HEK293 (cell line): ENCODE data around the gene EEF1AKMT4.

Experiments used
- CTCF ChIA-PET: fragments of 350-600 bp; formaldehyde crosslinking; extraction: SDS; loops from one replicate; lab custom pipeline; 2021; ENCODE audit warnings: antibody characterized with exemption; lab: Yijun Ruan, JAX
- POLR2A ChIA-PET: fragments of 300-600 bp; formaldehyde crosslinking; extraction: SDS; loops from one replicate; lab custom pipeline; 2020; ENCODE audit warnings: antibody characterized with exemption, inconsistent platforms; lab: Yijun Ruan, JAX
- H3K27ac ChIP-seq: fragments of 200-500 bp; sonication (Bioruptor generic); 2 replicates; pipeline ENCODE4 v1.5.1; 2014; ENCODE audit warnings: low read depth, low read length, control low read depth, inconsistent platforms; ENCODE audit errors: extremely low read depth
- H3K36me3 ChIP-seq, 2 experiments: fragments of 200-500 bp in 1 of 2; sonication (Bioruptor generic) in 1 of 2; 1 replicate in 1 of 2; 2 replicates in 1 of 2; pipeline ENCODE4 v1.5.1; 2014 to 2017; ENCODE audit warnings: inconsistent platforms in 2 of 2, low read length in 2 of 2; ENCODE audit not compliant: control insufficient read depth in 2 of 2, insufficient read depth in 1 of 2
- H3K4me1 ChIP-seq: fragments of 200-500 bp; sonication (Bioruptor generic); 2 replicates; pipeline ENCODE4 v1.5.1; 2014; ENCODE audit warnings: mild to moderate bottlenecking, low read length, inconsistent platforms; ENCODE audit not compliant: control insufficient read depth, insufficient read depth
- H3K4me3 ChIP-seq: 2 replicates; pipeline ENCODE4 v1.5.1; 2011; ENCODE audit warnings: low read depth, mild to moderate bottlenecking, control low read depth, low read length, moderate library complexity
- H3K9me3 ChIP-seq: fragments of 200-500 bp; sonication (Bioruptor generic); 2 replicates; pipeline ENCODE4 v1.5.1; 2014; ENCODE audit warnings: low read depth, low read length, inconsistent platforms; ENCODE audit not compliant: control insufficient read depth, insufficient read depth
- BCL11A ChIP-seq: fragments of 450-650 bp; formaldehyde crosslinking; IDR thresholded peaks from 2 replicates; pipeline ENCODE4 v1.5.1; 2016; ENCODE audit warnings: low read depth, missing biosample characterization, missing genetic modification characterization
- GLI4 ChIP-seq: fragments of 450-650 bp; formaldehyde crosslinking; IDR thresholded peaks from 2 replicates; pipeline ENCODE4 v1.5.1; 2016; ENCODE audit warnings: missing biosample characterization, missing genetic modification characterization
- IKZF3 ChIP-seq: fragments of 450-650 bp; IDR thresholded peaks from 2 replicates; pipeline ENCODE4 v1.5.0; 2018; ENCODE audit warnings: missing biosample characterization, mild to moderate bottlenecking, missing genetic modification characterization, moderate library complexity
- KLF1 ChIP-seq: fragments of 450-650 bp; formaldehyde crosslinking; IDR thresholded peaks from 2 replicates; pipeline ENCODE4 v1.5.1; 2016; ENCODE audit warnings: missing biosample characterization, missing genetic modification characterization
- OSR2 ChIP-seq: fragments of 450-650 bp; formaldehyde crosslinking; IDR thresholded peaks from 2 replicates; pipeline ENCODE4 v1.5.1; 2016; ENCODE audit warnings: missing biosample characterization, missing genetic modification characterization
- OVOL3 ChIP-seq: fragments of 450-650 bp; formaldehyde crosslinking; IDR thresholded peaks from 2 replicates; pipeline ENCODE4 v1.5.1; 2016; ENCODE audit warnings: missing biosample characterization, missing genetic modification characterization
- PRDM4 ChIP-seq: fragments of 450-650 bp; formaldehyde crosslinking; IDR thresholded peaks from 2 replicates; pipeline ENCODE4 v1.5.1; 2017; ENCODE audit warnings: missing biosample characterization, missing genetic modification characterization
- YY2 ChIP-seq: fragments of 450-650 bp; formaldehyde crosslinking; IDR thresholded peaks from 2 replicates; pipeline ENCODE4 v1.5.1; 2016; ENCODE audit warnings: missing biosample characterization, missing genetic modification characterization
- ZBTB8A ChIP-seq: fragments of 450-650 bp; formaldehyde crosslinking; IDR thresholded peaks from 2 replicates; pipeline ENCODE4 v1.5.1; 2016; ENCODE audit warnings: missing biosample characterization, missing genetic modification characterization
- ZFP69B ChIP-seq: fragments of 450-650 bp; formaldehyde crosslinking; IDR thresholded peaks from 2 replicates; pipeline ENCODE4 v1.5.1; 2016; ENCODE audit warnings: missing biosample characterization, missing genetic modification characterization
- ZNF133 ChIP-seq: fragments of 450-650 bp; formaldehyde crosslinking; IDR thresholded peaks from 2 replicates; pipeline ENCODE4 v1.5.1; 2016; ENCODE audit warnings: missing biosample characterization, missing genetic modification characterization
- ZNF169 ChIP-seq: fragments of 450-650 bp; formaldehyde crosslinking; IDR thresholded peaks from 2 replicates; pipeline ENCODE4 v1.5.1; 2016; ENCODE audit warnings: missing biosample characterization, missing genetic modification characterization
- ZNF174 ChIP-seq: fragments of 450-650 bp; formaldehyde crosslinking; IDR thresholded peaks from 2 replicates; pipeline ENCODE4 v1.5.0; 2017; ENCODE audit warnings: missing biosample characterization, mild to moderate bottlenecking, missing genetic modification characterization
- ZNF341 ChIP-seq: fragments of 450-650 bp; formaldehyde crosslinking; IDR thresholded peaks from 2 replicates; pipeline ENCODE4; 2016; ENCODE audit warnings: low read depth, missing biosample characterization, missing genetic modification characterization
- ZNF394 ChIP-seq: fragments of 450-650 bp; formaldehyde crosslinking; IDR thresholded peaks from 2 replicates; pipeline ENCODE4 v1.5.1; 2016; ENCODE audit warnings: missing biosample characterization, missing genetic modification characterization, mild to moderate bottlenecking, moderate library complexity, borderline replicate concordance
- ZNF404 ChIP-seq: fragments of 450-650 bp; formaldehyde crosslinking; IDR thresholded peaks from 2 replicates; pipeline ENCODE4 v1.5.1; 2017; ENCODE audit warnings: missing biosample characterization, missing genetic modification characterization
- ZNF48 ChIP-seq: fragments of 450-650 bp; formaldehyde crosslinking; IDR thresholded peaks from 2 replicates; pipeline ENCODE4 v1.5.1; 2016; ENCODE audit warnings: missing biosample characterization, missing genetic modification characterization
- ZNF501 ChIP-seq: fragments of 450-650 bp; formaldehyde crosslinking; IDR thresholded peaks from 2 replicates; pipeline ENCODE4 v1.5.1; 2016; ENCODE audit warnings: missing biosample characterization, missing genetic modification characterization
- ZNF530 ChIP-seq: fragments of 450-650 bp; formaldehyde crosslinking; IDR thresholded peaks from 2 replicates; pipeline ENCODE4 v1.5.1; 2016; ENCODE audit warnings: low read depth, missing biosample characterization, missing genetic modification characterization
- ZNF629 ChIP-seq: fragments of 450-650 bp; formaldehyde crosslinking; IDR thresholded peaks from 2 replicates; pipeline ENCODE4 v1.5.1; 2017; ENCODE audit warnings: missing biosample characterization, missing genetic modification characterization
- ZNF837 ChIP-seq: fragments of 450-650 bp; formaldehyde crosslinking; IDR thresholded peaks from 2 replicates; pipeline ENCODE4 v1.5.1; 2016; ENCODE audit warnings: missing biosample characterization, missing genetic modification characterization
- ZNF843 ChIP-seq: fragments of 450-650 bp; formaldehyde crosslinking; IDR thresholded peaks from 2 replicates; pipeline ENCODE4 v1.5.1; 2016; ENCODE audit warnings: missing biosample characterization, missing genetic modification characterization
- ZSCAN23 ChIP-seq: fragments of 450-650 bp; formaldehyde crosslinking; IDR thresholded peaks from 2 replicates; pipeline ENCODE4 v1.5.1; 2016; ENCODE audit warnings: missing biosample characterization, missing genetic modification characterization

EEF1AKMT4 gene

GRCh38 chr3:184257083-184257915 lies 7.8 kb downstream of the EEF1AKMT4 start:
- peaks cover 0 to 6% of the 10 kb centered on the region in 2 experiments; a peak in 1 of 3 replicates for H3K36me3 ChIP-seq
- no peaks in the 10 kb centered on the region; the same call in 1 of the 2 replicates for H3K4me1 ChIP-seq
- no peak overlapping the region for H3K4me3 ChIP-seq
- H3K27ac ChIP-seq = no peak overlapping the region
- CTCF ChIA-PET = no interaction called here
- no peak for TF ChIP-seq ZNF404 (tag by site-specific recombination)
- no peak for TF ChIP-seq KLF1 (tag by site-specific recombination)
- TF ChIP-seq GLI4 (tag by site-specific recombination) = no peak
- TF ChIP-seq ZFP69B (tag by site-specific recombination) = no peak
- TF ChIP-seq YY2 (tag by site-specific recombination) = no peak
- no peak for TF ChIP-seq ZNF843 (tag by site-specific recombination)
- POLR2A ChIA-PET = no interaction called here
- no peaks in the 10 kb centered on the region for H3K9me3 ChIP-seq

GRCh38 chr3:184258926-184259325 lies 9.5 kb downstream of the EEF1AKMT4 start:
- H3K4me3 ChIP-seq = no peak overlapping the region
- ChIA-PET CTCF (interaction anchor here (1.4 kb wide), 1 partner anchor 9 kb away, joined by 3 read pairs; the partner anchor contains the start of gene EEF1AKMT4), POLR2A (interaction anchor here (1.6 kb wide), 1 partner anchor 9 kb away, joined by 4 read pairs; the partner anchor contains the start of gene EEF1AKMT4)
- H3K36me3 ChIP-seq = peaks cover 0 to 6% of the 10 kb centered on the region in 2 experiments; a peak in 1 of 3 replicates
- no peak overlapping the region for H3K27ac ChIP-seq
- H3K4me1 ChIP-seq = no peaks in the 10 kb centered on the region; the same call in 1 of the 2 replicates
- TF ChIP-seq OVOL3 (tag by site-specific recombination) (no peak), ZNF394 (tag by site-specific recombination) (no peak), ZNF341 (no peak), ZNF48 (tag by site-specific recombination) (no peak), ZNF530 (tag by site-specific recombination) (no peak), ZNF169 (no peak), ZNF501 (tag by site-specific recombination) (no peak), ZNF629 (tag by site-specific recombination) (no peak), ZBTB8A (no peak), IKZF3 (tag by site-specific recombination) (no peak), PRDM4 (no peak), ZNF133 (tag by site-specific recombination) (no peak), ZNF837 (tag by site-specific recombination) (no peak), ZSCAN23 (tag by site-specific recombination) (no peak), BCL11A (no peak), OSR2 (tag by site-specific recombination) (no peak), ZNF174 (no peak)
- TF ChIP-seq, all 188 proteins: peak for 0
- no peaks in the 10 kb centered on the region for H3K9me3 ChIP-seq
